Type B pancreatic cell (in vitro differentiated cells): ENCODE results near the gene EN1. TPM values are rescaled to one million over a fixed set of nuclear protein-coding genes. Genes with fewer than 3 reads are reported as not detected.

Experiments
- DNase-seq: peaks from one replicate; pipeline ENCODE4 v3.0.0; 2021; ENCODE audit warnings: mixed read lengths; ENCODE audit not compliant: unreplicated experiment; ENCODE audit errors: extremely low spot score
- H3K27ac Mint-ChIP-seq: 2 replicates; pipeline ENCODE4 v1.8.0; 2021; ENCODE audit warnings: mild to moderate bottlenecking, mixed read lengths
- H3K27me3 Mint-ChIP-seq: 2 replicates; pipeline ENCODE4 v1.8.0; 2021; ENCODE audit warnings: mixed read lengths
- H3K36me3 Mint-ChIP-seq: 2 replicates; pipeline ENCODE4 v1.8.0; 2021; ENCODE audit warnings: mixed read lengths
- H3K4me1 Mint-ChIP-seq: one replicate; pipeline ENCODE4 v1.8.0; 2021; ENCODE audit warnings: mixed read lengths; ENCODE audit not compliant: unreplicated experiment
- H3K4me3 Mint-ChIP-seq: 2 replicates; pipeline ENCODE4 v1.8.0; 2021; ENCODE audit warnings: mild to moderate bottlenecking, mixed read lengths
- H3K9me3 Mint-ChIP-seq: 2 replicates; pipeline ENCODE4 v1.8.0; 2021; ENCODE audit warnings: mixed read lengths
- total RNA-seq: library from RNA; stranded (reverse); gene quantifications from 2 replicates; pipeline ENCODE4 v1.2.1, GENCODE V29; 2021; ENCODE audit warnings: low replicate concordance
- TF ChIP-seq, protein P1 (sequence below): fragments of 200-600 bp; sonication (generic); conservative IDR thresholded peaks from 2 replicates; pipeline ENCODE4 v1.5.0; 2021; ENCODE audit warnings: antibody characterized with exemption, mild to moderate bottlenecking

The EN1 gene
- total RNA-seq, 1 donor from 2014 or later, result 2.7 TPM

DNA sequence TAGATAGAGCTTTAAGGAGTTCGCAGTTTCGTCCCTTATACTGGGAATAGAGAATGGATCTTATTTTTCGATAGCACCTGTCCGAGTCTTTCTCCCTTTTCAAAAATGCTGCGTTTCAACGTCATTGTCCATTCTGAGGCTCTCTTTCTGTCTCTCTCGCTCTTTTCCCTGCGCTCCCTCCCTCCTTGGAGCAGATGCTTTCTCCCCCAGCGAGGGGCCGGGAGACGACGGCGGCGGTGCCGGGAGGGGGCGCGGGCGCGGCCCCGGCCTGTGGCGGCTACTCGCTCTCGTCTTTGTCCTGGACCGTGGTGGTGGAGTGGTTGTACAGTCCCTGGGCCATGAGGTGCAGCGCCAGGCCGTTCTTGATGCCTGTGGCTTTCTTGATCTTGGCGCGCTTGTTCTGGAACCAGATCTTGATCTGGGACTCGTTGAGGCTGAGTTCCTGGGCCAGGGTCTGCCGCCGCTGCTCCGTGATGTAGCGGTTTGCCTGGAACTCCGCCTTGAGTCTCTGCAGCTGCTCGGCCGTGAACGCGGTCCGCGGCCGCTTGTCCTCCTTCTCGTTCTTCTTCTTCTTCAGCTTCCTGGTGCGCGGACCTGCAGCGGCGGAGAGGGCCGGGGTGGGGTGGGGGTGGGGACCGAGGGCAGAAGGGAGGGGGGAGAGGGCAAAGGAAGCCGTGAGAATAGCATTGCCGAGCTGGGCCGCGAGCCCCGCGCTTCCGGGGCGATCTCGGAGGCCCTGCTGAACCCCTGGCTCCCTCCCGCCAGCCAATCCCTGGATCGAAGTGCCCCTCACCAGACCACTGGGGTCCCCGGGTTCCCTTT, 4.6 kb downstream of the EN1 start:
- H3K27me3 Mint-ChIP-seq, result peaks cover 92% of the 10 kb centered on the region
- peaks cover 6% of the 10 kb centered on the region for H3K36me3 Mint-ChIP-seq
- H3K4me1 Mint-ChIP-seq, result peaks cover 8% of the 10 kb centered on the region
- peak overlapping the region; percentile 81 for H3K4me3 Mint-ChIP-seq
- TF ChIP-seq, protein P1, sequence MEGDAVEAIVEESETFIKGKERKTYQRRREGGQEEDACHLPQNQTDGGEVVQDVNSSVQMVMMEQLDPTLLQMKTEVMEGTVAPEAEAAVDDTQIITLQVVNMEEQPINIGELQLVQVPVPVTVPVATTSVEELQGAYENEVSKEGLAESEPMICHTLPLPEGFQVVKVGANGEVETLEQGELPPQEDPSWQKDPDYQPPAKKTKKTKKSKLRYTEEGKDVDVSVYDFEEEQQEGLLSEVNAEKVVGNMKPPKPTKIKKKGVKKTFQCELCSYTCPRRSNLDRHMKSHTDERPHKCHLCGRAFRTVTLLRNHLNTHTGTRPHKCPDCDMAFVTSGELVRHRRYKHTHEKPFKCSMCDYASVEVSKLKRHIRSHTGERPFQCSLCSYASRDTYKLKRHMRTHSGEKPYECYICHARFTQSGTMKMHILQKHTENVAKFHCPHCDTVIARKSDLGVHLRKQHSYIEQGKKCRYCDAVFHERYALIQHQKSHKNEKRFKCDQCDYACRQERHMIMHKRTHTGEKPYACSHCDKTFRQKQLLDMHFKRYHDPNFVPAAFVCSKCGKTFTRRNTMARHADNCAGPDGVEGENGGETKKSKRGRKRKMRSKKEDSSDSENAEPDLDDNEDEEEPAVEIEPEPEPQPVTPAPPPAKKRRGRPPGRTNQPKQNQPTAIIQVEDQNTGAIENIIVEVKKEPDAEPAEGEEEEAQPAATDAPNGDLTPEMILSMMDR, result no peak
- no peaks in the 10 kb centered on the region for H3K9me3 Mint-ChIP-seq
- no peak overlapping the region for H3K27ac Mint-ChIP-seq
- DNase-seq, result no peak

DNA sequence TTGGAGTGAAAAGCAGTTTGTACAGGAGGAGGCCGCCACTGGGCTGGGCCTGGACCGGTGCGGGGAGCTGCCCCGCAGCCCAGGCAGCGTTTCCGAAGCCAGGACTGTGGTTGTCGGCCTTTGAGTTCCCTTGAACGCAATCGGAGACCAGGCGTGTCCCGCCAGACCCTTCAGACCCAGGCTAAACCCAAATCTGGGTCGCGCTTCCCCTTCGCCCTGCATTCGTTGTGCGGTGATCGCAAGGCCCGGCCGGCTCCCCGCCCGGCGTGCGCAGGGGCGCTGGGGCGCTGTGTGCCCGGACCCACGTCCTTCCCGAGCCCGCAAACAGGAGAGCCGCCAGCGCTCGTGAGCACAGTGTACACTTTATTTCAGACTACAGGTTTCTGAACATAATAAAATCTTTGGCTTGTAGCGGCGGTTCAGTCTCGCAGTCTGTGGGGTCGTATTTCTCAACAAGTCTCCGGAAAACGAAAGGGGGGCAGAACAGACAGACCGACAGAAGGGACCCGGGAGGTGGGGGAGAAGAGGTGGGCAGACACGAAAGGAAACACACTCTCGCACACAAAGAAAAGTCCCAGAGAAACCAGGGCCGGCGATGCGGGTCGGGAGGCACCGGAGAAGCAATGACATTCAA, 5.5 kb downstream of the EN1 start:
- TF ChIP-seq, protein P1, result no peak
- H3K36me3 Mint-ChIP-seq, result peaks cover 6% of the 10 kb centered on the region
- H3K27ac Mint-ChIP-seq, result no peak overlapping the region
- no peaks in the 10 kb centered on the region for H3K9me3 Mint-ChIP-seq
- H3K27me3 Mint-ChIP-seq, result peaks cover 93% of the 10 kb centered on the region
- peak overlapping the region; percentile 69 for H3K4me3 Mint-ChIP-seq
- DNase-seq, result no peak
- H3K4me1 Mint-ChIP-seq, result peaks cover 8% of the 10 kb centered on the region

DNA sequence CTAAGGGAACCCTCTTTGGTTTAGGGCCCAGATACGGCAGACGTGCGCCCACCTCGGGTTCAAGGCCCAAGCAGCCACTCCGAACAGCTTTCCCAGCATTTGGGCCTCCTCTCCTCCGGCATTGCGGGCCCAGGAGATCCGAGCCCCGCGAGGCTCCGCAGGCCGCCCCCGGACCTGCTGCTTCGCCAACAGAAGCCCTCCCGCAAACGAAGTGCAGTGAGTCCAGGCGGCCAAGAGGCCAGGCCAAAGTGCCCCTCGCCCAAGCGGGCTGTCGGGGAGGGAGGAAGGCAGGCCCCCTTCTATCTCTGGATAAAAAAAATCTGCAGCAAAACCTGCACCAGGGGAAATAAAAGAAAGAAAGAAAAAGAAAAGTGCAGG, 6.0 kb downstream of the EN1 start:
- no peak overlapping the region for H3K4me3 Mint-ChIP-seq
- H3K4me1 Mint-ChIP-seq, result peaks cover 10% of the 10 kb centered on the region
- peaks cover 98% of the 10 kb centered on the region for H3K27me3 Mint-ChIP-seq
- no peaks in the 10 kb centered on the region for H3K9me3 Mint-ChIP-seq
- H3K27ac Mint-ChIP-seq, result no peak overlapping the region
- DNase-seq, result no peak
- TF ChIP-seq, protein P1, result no peak
- peaks cover 6% of the 10 kb centered on the region for H3K36me3 Mint-ChIP-seq

DNA sequence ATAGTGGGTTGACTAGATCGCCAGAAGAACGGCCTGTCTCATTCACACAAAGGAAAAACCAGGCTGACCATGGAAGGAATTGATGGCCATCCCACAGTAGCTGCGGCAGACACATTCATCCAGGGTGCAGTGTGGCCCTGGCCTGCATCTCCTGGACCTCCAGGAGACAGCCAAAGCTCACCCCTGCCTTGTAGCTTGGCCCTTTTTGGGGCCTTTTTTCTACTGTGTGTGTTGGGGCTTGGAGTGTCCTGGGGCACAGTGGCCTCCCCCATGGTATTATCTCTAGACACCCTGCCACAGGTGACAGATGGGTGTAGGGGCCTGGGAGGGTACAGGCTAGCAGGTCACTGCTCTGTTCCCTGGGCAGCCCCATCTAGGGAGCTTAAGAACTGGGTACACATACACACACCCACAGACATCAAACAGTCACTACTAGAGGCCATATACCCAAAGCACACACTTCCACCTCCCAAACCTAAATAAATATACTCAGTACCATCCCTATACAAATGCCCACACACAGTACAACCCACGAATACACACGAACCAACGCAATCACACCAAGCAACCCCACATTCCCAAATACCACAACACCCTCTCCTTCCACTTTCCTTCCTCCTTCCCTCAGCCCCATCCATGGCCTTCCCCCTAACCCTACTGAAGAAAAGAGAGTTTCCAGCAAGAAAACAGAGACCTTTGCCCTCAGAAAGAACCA, 8.6 kb downstream of the EN1 start:
- TF ChIP-seq, protein P1, result no peak
- Mint-ChIP-seq H3K4me1 (peaks cover 9% of the 10 kb centered on the region), H3K27ac (no peak overlapping the region), H3K27me3 (peaks cover 99% of the 10 kb centered on the region), H3K9me3 (no peaks in the 10 kb centered on the region), H3K36me3 (peaks cover 6% of the 10 kb centered on the region), H3K4me3 (no peak overlapping the region)
- peak; percentile 47 for DNase-seq

DNA sequence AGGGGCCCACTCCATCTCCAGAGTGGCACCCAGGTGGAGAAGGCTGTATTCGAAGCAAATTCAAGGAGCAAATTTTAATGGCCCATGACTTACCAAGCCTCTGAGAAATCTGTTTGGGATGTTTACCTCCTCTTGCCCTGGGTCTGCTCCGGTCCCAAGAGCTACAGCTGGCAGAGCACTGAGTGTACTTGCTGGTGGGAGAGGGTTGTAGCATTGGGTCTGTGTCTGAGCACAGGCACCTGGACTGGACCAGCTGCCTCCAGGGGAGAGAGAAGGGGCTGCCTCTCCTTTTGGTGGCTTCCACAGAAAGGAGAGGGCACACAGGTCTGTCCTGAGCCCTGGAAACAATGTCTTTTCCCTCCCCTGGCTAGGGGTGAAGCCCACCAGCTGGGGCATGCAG, 9.8 kb downstream of the EN1 start:
- Mint-ChIP-seq H3K27me3 (peaks cover 99% of the 10 kb centered on the region), H3K27ac (no peak overlapping the region), H3K4me1 (peaks cover 6% of the 10 kb centered on the region), H3K4me3 (peak overlapping the region; percentile 11), H3K9me3 (no peaks in the 10 kb centered on the region), H3K36me3 (peaks cover 6% of the 10 kb centered on the region)
- TF ChIP-seq, protein P1, result no peak
- DNase-seq, result peak; percentile 51
